Right lobe of liver (tissue), 6 donors: ENCODE measurements around the gene CHST2. TPM values are rescaled to one million over a fixed set of nuclear protein-coding genes. Genes with fewer than 3 reads are reported as not detected.

Experiments used
- ATAC-seq, 4 donors: fragments of 200-7000 bp; cut with Tn5 transposase; one replicate each; pipeline ENCODE4 v1.9.1; 2020; ENCODE audit warnings: mild to moderate bottlenecking in 4 of 4, moderate library complexity in 4 of 4
- DNase-seq, 3 donors: peaks; one replicate each; pipeline ENCODE4 v3.0.0-alpha.2; 2020
- H3K27ac ChIP-seq, 3 donors: fragments of 200-600 bp; one replicate each; pipeline ENCODE4 v1.8.0; 2022
- H3K27me3 ChIP-seq, 2 donors: fragments of 200-600 bp; one replicate each; pipeline ENCODE4 v1.8.0; 2022
- H3K36me3 ChIP-seq, 4 donors: fragments of 200-600 bp; sonication (generic) in 1 of 4; one replicate each; pipeline versions ENCODE4 v1.5.1 to v1.8.0; 2017 to 2022; ENCODE audit warnings: control low read depth in 1 of 4
- H3K4me1 ChIP-seq, 4 donors: fragments of 200-600 bp; sonication (generic) in 1 of 4; one replicate each; pipeline versions ENCODE4 v1.5.1 to v1.8.0; 2017 to 2022; ENCODE audit warnings: control low read depth in 1 of 4
- H3K4me3 ChIP-seq, 3 donors: fragments of 200-600 bp; one replicate each; pipeline ENCODE4 v1.8.0; 2022
- H3K9me3 ChIP-seq, 4 donors: fragments of 200-600 bp; sonication (generic) in 1 of 4; one replicate each; pipeline versions ENCODE4 v1.5.1 to v1.8.0; 2017 to 2022; ENCODE audit warnings: control low read depth in 1 of 4
- POLR2A ChIP-seq: fragments of 450-650 bp; IDR thresholded peaks from one replicate; pipeline ENCODE4 v1.6.1; 2017; ENCODE audit warnings: antibody characterized with exemption, mild to moderate bottlenecking
- WGBS: methylation state at CpG from one replicate; pipeline ENCODE4 v1.1.6; 2018; ENCODE audit warnings: low coverage, low lambda C conversion rate; ENCODE audit not compliant: insufficient coverage; ENCODE audit errors: missing lambda C conversion rate; 5-methylcytosine and 5-hydroxymethylcytosine counted together
- intact Hi-C, 2 donors: fragments of 100-400 bp; cut with DNase I; formaldehyde crosslinking; loops; one replicate each; pipeline versions ENCODE4 v1.11.2 to v1.14.1; 2022
- total RNA-seq, 6 experiments: library from RNA; depleted of rRNA in 2 of 6; stranded (reverse); fragments of >200 nt in 2 of 6; fragmentation: NEBNext Ultra II Directional in 3 of 6; extraction: Animal tissue kit (Norgen Biotek cat#: 25700) in 3 of 6; gene quantifications; one replicate each; pipeline versions ENCODE4 v1.1.0 to v1.2.4, GENCODE V29; 2016 to 2023
- TF ChIP-seq, protein P1 (sequence below), 4 donors: fragments of 200-600 bp in 3 of 4; fragments of 450-650 bp in 1 of 4; IDR thresholded peaks; one replicate each; pipeline versions ENCODE4 v1.5.1 to v1.8.0; 2016 to 2022; ENCODE audit warnings: antibody characterized with exemption in 4 of 4, mild to moderate bottlenecking in 2 of 4
- donor health status: DM: no; HTN: yes; CAD: no.
- donor health status: DM: no; HTN: no; CAD: no.
- donor health status: DM: no; HTN: no; CAD: no.
- donor health status: DM: no; HTN: yes; CAD: no.
- donor health status: DM: no; HTN: yes; CAD: no.

Gene CHST2
- total RNA-seq, 6 experiments from 2014 or later = 0.73 to 1.7 (median 1.1) TPM

DNA sequence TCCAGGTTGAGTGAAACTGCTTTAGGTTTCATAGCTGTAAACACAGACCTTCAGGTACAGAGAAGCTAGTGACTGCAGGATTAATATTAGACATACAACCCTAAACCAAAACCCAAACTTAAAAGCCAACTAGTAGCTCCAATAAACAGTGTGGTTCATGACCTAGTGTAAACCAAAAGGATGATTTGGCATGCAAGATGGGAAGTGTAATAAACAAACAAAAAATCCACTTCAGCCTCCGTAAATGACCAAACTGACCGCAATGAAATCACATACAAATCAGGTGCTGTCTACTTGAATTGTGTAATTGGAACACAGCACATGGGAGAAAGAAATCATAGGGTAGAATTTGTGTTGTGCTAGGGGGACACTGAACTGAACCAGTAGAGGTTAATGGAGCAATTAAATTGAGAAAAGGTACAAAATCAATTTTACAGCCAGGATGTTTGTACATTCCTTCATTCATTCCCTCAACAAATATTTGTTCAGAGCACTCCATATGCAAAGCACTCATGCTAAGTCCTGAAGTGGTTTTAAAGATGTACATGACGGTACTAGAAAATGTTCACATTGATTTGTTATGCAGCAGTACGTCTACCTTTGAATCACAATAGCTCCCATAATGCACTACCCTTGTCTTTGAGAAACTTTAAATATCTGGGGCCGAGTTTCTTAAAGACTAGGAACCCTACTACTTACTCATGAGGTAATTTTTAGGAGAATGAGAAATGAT lies 21.4 kb upstream of the CHST2 start:
- Histone ChIP-seq H3K27me3 (no peaks in the 10 kb centered on the region), H3K4me1 (no peaks in the 10 kb centered on the region), H3K9me3 (no peaks in the 10 kb centered on the region), H3K36me3 (no peaks in the 10 kb centered on the region), H3K4me3 (no peak overlapping the region), H3K27ac (no peak overlapping the region)
- intact Hi-C loops = no loop called here
- no peak for TF ChIP-seq POLR2A
- TF ChIP-seq, protein P1, sequence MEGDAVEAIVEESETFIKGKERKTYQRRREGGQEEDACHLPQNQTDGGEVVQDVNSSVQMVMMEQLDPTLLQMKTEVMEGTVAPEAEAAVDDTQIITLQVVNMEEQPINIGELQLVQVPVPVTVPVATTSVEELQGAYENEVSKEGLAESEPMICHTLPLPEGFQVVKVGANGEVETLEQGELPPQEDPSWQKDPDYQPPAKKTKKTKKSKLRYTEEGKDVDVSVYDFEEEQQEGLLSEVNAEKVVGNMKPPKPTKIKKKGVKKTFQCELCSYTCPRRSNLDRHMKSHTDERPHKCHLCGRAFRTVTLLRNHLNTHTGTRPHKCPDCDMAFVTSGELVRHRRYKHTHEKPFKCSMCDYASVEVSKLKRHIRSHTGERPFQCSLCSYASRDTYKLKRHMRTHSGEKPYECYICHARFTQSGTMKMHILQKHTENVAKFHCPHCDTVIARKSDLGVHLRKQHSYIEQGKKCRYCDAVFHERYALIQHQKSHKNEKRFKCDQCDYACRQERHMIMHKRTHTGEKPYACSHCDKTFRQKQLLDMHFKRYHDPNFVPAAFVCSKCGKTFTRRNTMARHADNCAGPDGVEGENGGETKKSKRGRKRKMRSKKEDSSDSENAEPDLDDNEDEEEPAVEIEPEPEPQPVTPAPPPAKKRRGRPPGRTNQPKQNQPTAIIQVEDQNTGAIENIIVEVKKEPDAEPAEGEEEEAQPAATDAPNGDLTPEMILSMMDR (IDR thresholded peaks at IDR 0.05) = no peak
- ATAC-seq = peak; percentile 27 to 88 (median 72)
- 36% methylated on average over 5 of the region's 5 CpGs for WGBS
- DNase-seq = no peak

DNA sequence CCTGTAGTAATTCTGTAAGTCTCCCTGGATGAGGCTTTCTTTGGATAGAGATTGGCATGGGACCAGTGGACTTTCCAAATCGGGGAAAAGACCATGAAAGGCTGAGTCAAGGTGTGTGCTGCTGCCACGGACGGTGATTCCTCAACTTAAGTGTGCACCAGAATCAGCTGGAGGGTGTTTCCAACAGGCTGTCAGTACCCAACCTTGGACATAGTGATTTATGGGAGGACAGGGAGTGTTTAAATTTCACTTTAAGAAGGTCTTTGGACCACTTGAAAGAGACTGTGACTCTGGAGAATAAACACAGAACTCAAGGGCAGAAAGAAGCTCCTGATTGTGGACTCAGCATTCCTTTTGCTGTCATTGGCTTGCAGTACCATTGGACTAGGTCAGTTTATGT lies 20.4 kb upstream of the CHST2 start:
- Histone ChIP-seq H3K4me3 (no peak overlapping the region), H3K27me3 (no peaks in the 10 kb centered on the region), H3K36me3 (no peaks in the 10 kb centered on the region), H3K27ac (no peak overlapping the region), H3K4me1 (no peaks in the 10 kb centered on the region), H3K9me3 (no peaks in the 10 kb centered on the region)
- DNase-seq (no peak), ATAC-seq (no peak)
- 44% methylated on average over 1 of the region's 3 CpGs for WGBS
- intact Hi-C loops = no loop called here
- TF ChIP-seq, protein P1 (IDR thresholded peaks at IDR 0.05) = no peak
- no peak for TF ChIP-seq POLR2A

DNA sequence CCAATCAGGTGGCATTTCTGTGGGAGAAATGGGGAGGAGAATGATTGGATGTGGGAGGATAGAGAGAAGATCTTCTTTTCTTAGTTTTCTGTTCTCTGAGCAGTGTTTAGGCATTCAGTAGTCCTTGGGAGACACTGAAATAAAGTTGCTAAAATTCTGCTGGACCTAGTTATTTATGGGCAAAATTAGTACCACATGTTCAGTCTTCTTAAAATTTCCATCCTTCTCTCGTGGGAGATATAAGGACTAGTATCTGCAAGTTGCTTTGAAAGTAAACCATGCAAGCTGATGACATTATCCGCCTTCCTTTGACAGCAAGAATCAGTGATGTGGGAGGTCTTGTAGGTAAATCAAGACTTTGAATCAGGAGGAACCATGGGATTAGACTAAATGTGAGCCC lies 19.9 kb upstream of the CHST2 start:
- ATAC-seq (no peak), DNase-seq (no peak)
- no peaks in the 10 kb centered on the region for H3K27me3 ChIP-seq
- no peaks in the 10 kb centered on the region for H3K36me3 ChIP-seq
- H3K4me3 ChIP-seq = no peak overlapping the region
- H3K27ac ChIP-seq = no peak overlapping the region
- H3K4me1 ChIP-seq = no peaks in the 10 kb centered on the region
- TF ChIP-seq, protein P1 (IDR thresholded peaks at IDR 0.05) = no peak
- no peak for TF ChIP-seq POLR2A
- intact Hi-C loops = no loop called here
- H3K9me3 ChIP-seq = no peaks in the 10 kb centered on the region
- 54% methylated on average over 2 of the region's 2 CpGs for WGBS

DNA sequence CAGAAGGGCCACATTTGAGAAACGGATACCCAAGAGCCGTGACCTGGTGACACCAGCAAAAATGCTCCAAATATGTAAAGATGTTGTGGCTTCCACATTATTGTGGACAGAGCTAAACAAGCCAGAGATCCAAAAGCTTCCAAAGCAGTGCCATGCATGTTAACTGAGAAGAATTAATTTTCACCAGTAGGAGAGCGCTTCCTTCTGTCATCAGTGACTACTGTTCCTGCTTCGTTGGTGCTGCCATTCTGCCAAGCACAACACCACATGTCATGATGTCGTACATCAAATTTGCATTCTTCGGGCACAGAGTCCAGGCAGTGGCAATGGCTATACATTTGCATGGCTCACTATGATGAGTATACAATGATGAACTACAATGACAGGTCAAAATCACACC lies 19.1 kb upstream of the CHST2 start:
- Histone ChIP-seq H3K27me3 (no peaks in the 10 kb centered on the region), H3K27ac (no peak overlapping the region), H3K36me3 (no peaks in the 10 kb centered on the region), H3K9me3 (peaks cover 0 to 5% (median 0%) of the 10 kb centered on the region in 4 donors), H3K4me3 (no peak overlapping the region), H3K4me1 (no peaks in the 10 kb centered on the region)
- WGBS = 67% methylated on average over 6 of the region's 6 CpGs
- intact Hi-C loops = no loop called here
- TF ChIP-seq, protein P1 (IDR thresholded peaks at IDR 0.05) = no peak
- no peak for TF ChIP-seq POLR2A
- ATAC-seq (no peak), DNase-seq (no peak)
